ENCODE measurements around the gene CR1L.

GRCh38 chr1:207691010-207691409 is 46.1 kb downstream of the CR1L start:
- TF ChIP-seq, protein P1, sequence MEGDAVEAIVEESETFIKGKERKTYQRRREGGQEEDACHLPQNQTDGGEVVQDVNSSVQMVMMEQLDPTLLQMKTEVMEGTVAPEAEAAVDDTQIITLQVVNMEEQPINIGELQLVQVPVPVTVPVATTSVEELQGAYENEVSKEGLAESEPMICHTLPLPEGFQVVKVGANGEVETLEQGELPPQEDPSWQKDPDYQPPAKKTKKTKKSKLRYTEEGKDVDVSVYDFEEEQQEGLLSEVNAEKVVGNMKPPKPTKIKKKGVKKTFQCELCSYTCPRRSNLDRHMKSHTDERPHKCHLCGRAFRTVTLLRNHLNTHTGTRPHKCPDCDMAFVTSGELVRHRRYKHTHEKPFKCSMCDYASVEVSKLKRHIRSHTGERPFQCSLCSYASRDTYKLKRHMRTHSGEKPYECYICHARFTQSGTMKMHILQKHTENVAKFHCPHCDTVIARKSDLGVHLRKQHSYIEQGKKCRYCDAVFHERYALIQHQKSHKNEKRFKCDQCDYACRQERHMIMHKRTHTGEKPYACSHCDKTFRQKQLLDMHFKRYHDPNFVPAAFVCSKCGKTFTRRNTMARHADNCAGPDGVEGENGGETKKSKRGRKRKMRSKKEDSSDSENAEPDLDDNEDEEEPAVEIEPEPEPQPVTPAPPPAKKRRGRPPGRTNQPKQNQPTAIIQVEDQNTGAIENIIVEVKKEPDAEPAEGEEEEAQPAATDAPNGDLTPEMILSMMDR (IDR thresholded peaks at IDR 0.05) = no peak
- no peak for TF ChIP-seq POLR2A (IDR thresholded peaks at IDR 0.05)
